RKO (cell line): Measurements from ENCODE around the gene DPT.
"Not testable (repeated sequence)": the region's sequence is repeated elsewhere in the genome, so short reads cannot be mapped to it uniquely, and the experiment has no call there.

ENCODE experiments used
- DNase-seq: peaks from one replicate; pipeline ENCODE4 v3.0.0-alpha.2; 2016; ENCODE audit warnings: low spot score

DPT gene

GRCh38 chr1:168728473-168729404 lies at the start of gene DPT:
DPT (minus strand) TSS chr1:168729206; CDS start chr1:168729174, 32 bp downstream.
- DNase-seq = no peak

GRCh38 chr1:168775366-168775765 lies 46.4 kb upstream of the DPT start:
- DNase-seq = no peak

- no peak for DNase-seq
Measured at GRCh38 chr1:168774241-168774640, 45.2 kb upstream of the DPT start.

GRCh38 chr1:168772428-168773060 lies 43.5 kb upstream of the DPT start:
- no peak for DNase-seq

- no peak for DNase-seq
Measured at GRCh38 chr1:168771104-168771630, 42.2 kb upstream of the DPT start.

GRCh38 chr1:168769893-168770292 lies 40.9 kb upstream of the DPT start:
- DNase-seq = not testable (repeated sequence)

- DNase-seq = no peak
Measured at GRCh38 chr1:168767894-168768584, 39.0 kb upstream of the DPT start.

GRCh38 chr1:168766568-168766967 lies 37.6 kb upstream of the DPT start:
- no peak for DNase-seq

GRCh38 chr1:168763031-168763430 lies 34.0 kb upstream of the DPT start:
- no peak for DNase-seq

- no peak for DNase-seq
Measured at GRCh38 chr1:168762473-168762872, 33.5 kb upstream of the DPT start.

- no peak for DNase-seq
Measured at GRCh38 chr1:168760781-168761180, 31.8 kb upstream of the DPT start.

GRCh38 chr1:168760241-168760640 lies 31.2 kb upstream of the DPT start:
- DNase-seq = no peak

GRCh38 chr1:168759077-168759476 lies 30.1 kb upstream of the DPT start:
- no peak for DNase-seq

- no peak for DNase-seq
Measured at GRCh38 chr1:168758503-168758902, 29.5 kb upstream of the DPT start.

- DNase-seq = no peak
Measured at GRCh38 chr1:168755800-168756418, 26.9 kb upstream of the DPT start.

GRCh38 chr1:168752171-168752832 lies 23.3 kb upstream of the DPT start:
- DNase-seq = no peak

- no peak for DNase-seq
Measured at GRCh38 chr1:168751195-168751650, 22.2 kb upstream of the DPT start.

GRCh38 chr1:168742994-168743650 lies 14.1 kb upstream of the DPT start:
- no peak for DNase-seq

- DNase-seq = no peak
Measured at GRCh38 chr1:168742386-168742785, 13.4 kb upstream of the DPT start.

GRCh38 chr1:168739908-168740307 lies 10.9 kb upstream of the DPT start:
- no peak for DNase-seq

GRCh38 chr1:168736520-168736919 lies 7.5 kb upstream of the DPT start:
- no peak for DNase-seq
